ENCODE measurements around the gene MAP3K3. TPM values are rescaled to one million over a fixed set of nuclear protein-coding genes. Genes with fewer than 3 reads are reported as not detected.
A peak's percentile ranks its signal among the peaks of the same experiment; 100 is the strongest.

MAP3K3 gene
- polyA plus RNA-seq (2013, experiment 1 of 2), result 44.3 TPM
- polyA plus RNA-seq (2013, experiment 2 of 2), result 34.5 TPM

GRCh38 chr17:63621684-63622573 is at the start of gene MAP3K3:
Gene MAP3K3, plus strand, starts transcription at chr17:63622417. Its CDS starts 343 bp downstream, at chr17:63622760.
- Histone ChIP-seq H3K9me3 (ENCODE audit: control insufficient read depth, low read length) (no peaks in the 10 kb centered on the region), H3K36me3 (ENCODE audit: control insufficient read depth, insufficient read depth, low read length) (no peaks in the 10 kb centered on the region), H3K4me1 (ENCODE audit: control insufficient read depth, insufficient read depth, low read length, poor library complexity, severe bottlenecking) (peaks cover 16% of the 10 kb centered on the region), H3K4me3 (ENCODE audit: extremely low read depth, insufficient read depth, low read length, poor library complexity, severe bottlenecking) (peak within 1 kb of the TSS; percentile 72), H3K27ac (ENCODE audit: low read depth, low read length, severe bottlenecking) (peak within 1 kb of the TSS; percentile 79)
- 1% methylated on average over 39 to 59 of the region's 75 CpGs for WGBS, 2 experiments (ENCODE audit: insufficient coverage in 2 of 2)

GRCh38 chr17:63573634-63574033 is 48.6 kb upstream of the MAP3K3 start:
- WGBS, 2 experiments (ENCODE audit: insufficient coverage in 2 of 2), result 87 to 89% methylated on average over 5 of the region's 5 CpGs
- Histone ChIP-seq H3K9me3 (ENCODE audit: control insufficient read depth, low read length) (no peaks in the 10 kb centered on the region), H3K4me3 (ENCODE audit: extremely low read depth, insufficient read depth, low read length, poor library complexity, severe bottlenecking) (no peak overlapping the region), H3K4me1 (ENCODE audit: control insufficient read depth, insufficient read depth, low read length, poor library complexity, severe bottlenecking) (peaks cover 3% of the 10 kb centered on the region), H3K27ac (ENCODE audit: low read depth, low read length, severe bottlenecking) (no peak overlapping the region), H3K36me3 (ENCODE audit: control insufficient read depth, insufficient read depth, low read length) (peaks cover 10% of the 10 kb centered on the region)

- Histone ChIP-seq H3K9me3 (ENCODE audit: control insufficient read depth, low read length) (no peaks in the 10 kb centered on the region), H3K4me3 (ENCODE audit: extremely low read depth, insufficient read depth, low read length, poor library complexity, severe bottlenecking) (no peak overlapping the region), H3K27ac (ENCODE audit: low read depth, low read length, severe bottlenecking) (no peak overlapping the region), H3K36me3 (ENCODE audit: control insufficient read depth, insufficient read depth, low read length) (peaks cover 48% of the 10 kb centered on the region), H3K4me1 (ENCODE audit: control insufficient read depth, insufficient read depth, low read length, poor library complexity, severe bottlenecking) (no peaks in the 10 kb centered on the region)
- WGBS, 2 experiments (ENCODE audit: insufficient coverage in 2 of 2), result 94% methylated on average over 7 of the region's 7 CpGs
Observed at GRCh38 chr17:63578027-63578768, 44.0 kb upstream of the MAP3K3 start.

- H3K4me3 ChIP-seq (ENCODE audit: extremely low read depth, insufficient read depth, low read length, poor library complexity, severe bottlenecking), result no peak overlapping the region
- H3K27ac ChIP-seq (ENCODE audit: low read depth, low read length, severe bottlenecking), result no peak overlapping the region
- H3K4me1 ChIP-seq (ENCODE audit: control insufficient read depth, insufficient read depth, low read length, poor library complexity, severe bottlenecking), result no peaks in the 10 kb centered on the region
- H3K36me3 ChIP-seq (ENCODE audit: control insufficient read depth, insufficient read depth, low read length), result peaks cover 54% of the 10 kb centered on the region
- no peaks in the 10 kb centered on the region for H3K9me3 ChIP-seq (ENCODE audit: control insufficient read depth, low read length)
- 91% methylated on average over 3 to 4 of the region's 5 CpGs for WGBS, 2 experiments (ENCODE audit: insufficient coverage in 2 of 2)
Observed at GRCh38 chr17:63578769-63579111, 43.5 kb upstream of the MAP3K3 start.

GRCh38 chr17:63579633-63580032 is 42.6 kb upstream of the MAP3K3 start:
- 90 to 95% methylated on average over 9 to 10 of the region's 11 CpGs for WGBS, 2 experiments (ENCODE audit: insufficient coverage in 2 of 2)
- Histone ChIP-seq H3K27ac (ENCODE audit: low read depth, low read length, severe bottlenecking) (no peak overlapping the region), H3K9me3 (ENCODE audit: control insufficient read depth, low read length) (no peaks in the 10 kb centered on the region), H3K36me3 (ENCODE audit: control insufficient read depth, insufficient read depth, low read length) (peaks cover 57% of the 10 kb centered on the region), H3K4me1 (ENCODE audit: control insufficient read depth, insufficient read depth, low read length, poor library complexity, severe bottlenecking) (no peaks in the 10 kb centered on the region), H3K4me3 (ENCODE audit: extremely low read depth, insufficient read depth, low read length, poor library complexity, severe bottlenecking) (no peak overlapping the region)

GRCh38 chr17:63587770-63588169 is 34.4 kb upstream of the MAP3K3 start:
- WGBS, 2 experiments (ENCODE audit: insufficient coverage in 2 of 2), result 98 to 100% methylated on average over 2 to 3 of the region's 5 CpGs
- Histone ChIP-seq H3K36me3 (ENCODE audit: control insufficient read depth, insufficient read depth, low read length) (peaks cover 87% of the 10 kb centered on the region), H3K27ac (ENCODE audit: low read depth, low read length, severe bottlenecking) (no peak overlapping the region), H3K4me1 (ENCODE audit: control insufficient read depth, insufficient read depth, low read length, poor library complexity, severe bottlenecking) (no peaks in the 10 kb centered on the region), H3K9me3 (ENCODE audit: control insufficient read depth, low read length) (no peaks in the 10 kb centered on the region), H3K4me3 (ENCODE audit: extremely low read depth, insufficient read depth, low read length, poor library complexity, severe bottlenecking) (no peak overlapping the region)

- WGBS, 2 experiments (ENCODE audit: insufficient coverage in 2 of 2), result 91 to 99% methylated on average over 11 of the region's 11 CpGs
- Histone ChIP-seq H3K9me3 (ENCODE audit: control insufficient read depth, low read length) (no peaks in the 10 kb centered on the region), H3K27ac (ENCODE audit: low read depth, low read length, severe bottlenecking) (no peak overlapping the region), H3K36me3 (ENCODE audit: control insufficient read depth, insufficient read depth, low read length) (peaks cover 87% of the 10 kb centered on the region), H3K4me3 (ENCODE audit: extremely low read depth, insufficient read depth, low read length, poor library complexity, severe bottlenecking) (no peak overlapping the region), H3K4me1 (ENCODE audit: control insufficient read depth, insufficient read depth, low read length, poor library complexity, severe bottlenecking) (no peaks in the 10 kb centered on the region)
Observed at GRCh38 chr17:63588797-63589196, 33.4 kb upstream of the MAP3K3 start.

- WGBS, 2 experiments (ENCODE audit: insufficient coverage in 2 of 2), result 100% methylated on average over 1 of the region's 1 CpG
- Histone ChIP-seq H3K27ac (ENCODE audit: low read depth, low read length, severe bottlenecking) (no peak overlapping the region), H3K9me3 (ENCODE audit: control insufficient read depth, low read length) (no peaks in the 10 kb centered on the region), H3K4me3 (ENCODE audit: extremely low read depth, insufficient read depth, low read length, poor library complexity, severe bottlenecking) (no peak overlapping the region), H3K4me1 (ENCODE audit: control insufficient read depth, insufficient read depth, low read length, poor library complexity, severe bottlenecking) (no peaks in the 10 kb centered on the region), H3K36me3 (ENCODE audit: control insufficient read depth, insufficient read depth, low read length) (peaks cover 93% of the 10 kb centered on the region)
Observed at GRCh38 chr17:63589646-63590045, 32.6 kb upstream of the MAP3K3 start.

GRCh38 chr17:63592797-63593196 is 29.4 kb upstream of the MAP3K3 start:
- Histone ChIP-seq H3K9me3 (ENCODE audit: control insufficient read depth, low read length) (no peaks in the 10 kb centered on the region), H3K36me3 (ENCODE audit: control insufficient read depth, insufficient read depth, low read length) (peaks cover 70% of the 10 kb centered on the region), H3K4me3 (ENCODE audit: extremely low read depth, insufficient read depth, low read length, poor library complexity, severe bottlenecking) (no peak overlapping the region), H3K4me1 (ENCODE audit: control insufficient read depth, insufficient read depth, low read length, poor library complexity, severe bottlenecking) (no peaks in the 10 kb centered on the region), H3K27ac (ENCODE audit: low read depth, low read length, severe bottlenecking) (no peak overlapping the region)
- WGBS, 2 experiments (ENCODE audit: insufficient coverage in 2 of 2), result 84 to 100% methylated on average over 2 to 3 of the region's 3 CpGs

GRCh38 chr17:63595132-63595531 is 27.1 kb upstream of the MAP3K3 start:
- H3K27ac ChIP-seq (ENCODE audit: low read depth, low read length, severe bottlenecking), result no peak overlapping the region
- WGBS, 2 experiments (ENCODE audit: insufficient coverage in 2 of 2), result 100% methylated on average over 1 to 2 of the region's 3 CpGs

More at GRCh38 chr17:63595132-63595531, 27.1 kb upstream of the MAP3K3 start:
- Histone ChIP-seq H3K9me3 (ENCODE audit: control insufficient read depth, low read length) (no peaks in the 10 kb centered on the region), H3K4me3 (ENCODE audit: extremely low read depth, insufficient read depth, low read length, poor library complexity, severe bottlenecking) (no peak overlapping the region), H3K4me1 (ENCODE audit: control insufficient read depth, insufficient read depth, low read length, poor library complexity, severe bottlenecking) (no peaks in the 10 kb centered on the region), H3K36me3 (ENCODE audit: control insufficient read depth, insufficient read depth, low read length) (peaks cover 48% of the 10 kb centered on the region)

All from mesodermal cell (in vitro differentiated cells).